ENCODE measurements around the gene ITSN1. TPM values are rescaled to one million over a fixed set of nuclear protein-coding genes. Genes with fewer than 3 reads are reported as not detected.

The ITSN1 gene
- total RNA-seq, 1 experiment from 2014 or later = 42.6 TPM

GRCh38 chr21:33931799-33932390 lies 289.6 kb downstream of the ITSN1 start:
- H3K4me1 Mint-ChIP-seq (ENCODE audit: insufficient read depth, unreplicated experiment) = peaks cover 6% of the 10 kb centered on the region
- POLR2A ChIA-PET = no interaction called here
- no peak for TF ChIP-seq CTCF (IDR thresholded peaks at IDR 0.05; ENCODE audit: unreplicated experiment)
- no peak overlapping the region for H3K4me3 Mint-ChIP-seq (ENCODE audit: unreplicated experiment)
- no TSS peak for BruUV-seq (replicated peaks)
- no peaks in the 10 kb centered on the region for H3K27me3 Mint-ChIP-seq (ENCODE audit: insufficient read depth, unreplicated experiment)
- no peaks in the 10 kb centered on the region for H3K9me3 Mint-ChIP-seq (ENCODE audit: unreplicated experiment)
- intact Hi-C loops (cut with micrococcal nuclease) = no loop called here
- H3K27ac Mint-ChIP-seq (ENCODE audit: low read depth, unreplicated experiment) = no peak overlapping the region
- no peaks in the 10 kb centered on the region for H3K36me3 Mint-ChIP-seq (ENCODE audit: insufficient read depth, unreplicated experiment)
- CTCF ChIA-PET = interaction anchor here (4.1 kb wide), 1 partner anchor 8 kb away, joined by 25 read pairs; no protein-coding TSS in a partner anchor
- no peak for DNase-seq (ENCODE audit: unreplicated experiment)

DNA sequence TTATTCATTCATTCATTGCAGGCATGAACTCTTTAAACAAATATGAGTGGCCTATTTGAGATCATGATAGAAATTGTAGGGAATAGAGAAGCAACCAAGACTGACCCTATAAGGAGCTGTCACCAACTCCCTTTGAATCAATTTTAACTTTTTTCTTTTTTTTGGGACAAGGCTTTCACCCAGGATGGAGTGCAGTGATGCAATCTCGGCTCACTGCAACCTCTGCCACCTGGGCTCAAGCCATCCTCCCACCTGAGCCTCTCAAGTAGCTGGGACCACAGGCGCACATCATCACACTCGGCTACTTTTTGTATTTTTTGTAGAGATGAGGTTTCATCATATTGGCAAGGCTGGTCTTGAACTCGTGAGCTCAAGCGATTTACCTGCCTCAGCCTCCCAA lies 290.4 kb downstream of the ITSN1 start:
- no peak overlapping the region for H3K4me3 Mint-ChIP-seq (ENCODE audit: unreplicated experiment)
- BruUV-seq (replicated peaks) = no TSS peak
- no peak for TF ChIP-seq CTCF (IDR thresholded peaks at IDR 0.05; ENCODE audit: unreplicated experiment)
- DNase-seq (ENCODE audit: unreplicated experiment) = no peak
- ChIA-PET CTCF (interaction anchor here (0.6 to 4.1 kb wide), 4 partner anchors 9 to 627 kb away, joined by 3 to 25 read pairs (median 4); no protein-coding TSS in a partner anchor), POLR2A (interaction anchor here (1.2 to 1.7 kb wide), 3 partner anchors 8 to 43 kb away, joined by 3 to 6 read pairs (median 5); no protein-coding TSS in a partner anchor)
- peaks cover 6% of the 10 kb centered on the region for H3K4me1 Mint-ChIP-seq (ENCODE audit: insufficient read depth, unreplicated experiment)
- intact Hi-C loops (cut with micrococcal nuclease) = no loop called here
- H3K27me3 Mint-ChIP-seq (ENCODE audit: insufficient read depth, unreplicated experiment) = no peaks in the 10 kb centered on the region
- no peaks in the 10 kb centered on the region for H3K36me3 Mint-ChIP-seq (ENCODE audit: insufficient read depth, unreplicated experiment)
- H3K27ac Mint-ChIP-seq (ENCODE audit: low read depth, unreplicated experiment) = no peak overlapping the region
- H3K9me3 Mint-ChIP-seq (ENCODE audit: unreplicated experiment) = no peaks in the 10 kb centered on the region

GRCh38 chr21:33936301-33937038 lies 294.2 kb downstream of the ITSN1 start:
- Mint-ChIP-seq H3K27ac (ENCODE audit: low read depth, unreplicated experiment) (no peak overlapping the region), H3K27me3 (ENCODE audit: insufficient read depth, unreplicated experiment) (no peaks in the 10 kb centered on the region), H3K9me3 (ENCODE audit: unreplicated experiment) (no peaks in the 10 kb centered on the region), H3K4me3 (ENCODE audit: unreplicated experiment) (no peak overlapping the region), H3K4me1 (ENCODE audit: insufficient read depth, unreplicated experiment) (peaks cover 12% of the 10 kb centered on the region), H3K36me3 (ENCODE audit: insufficient read depth, unreplicated experiment) (no peaks in the 10 kb centered on the region)
- ChIA-PET CTCF (interaction anchor here (1.7 kb wide), 1 partner anchor 12 kb away, joined by 11 read pairs; no protein-coding TSS in a partner anchor), POLR2A (no interaction called here)
- intact Hi-C loops (cut with micrococcal nuclease) = no loop called here
- no peak for TF ChIP-seq CTCF (IDR thresholded peaks at IDR 0.05; ENCODE audit: unreplicated experiment)
- DNase-seq (ENCODE audit: unreplicated experiment) = no peak
- BruUV-seq (replicated peaks) = no TSS peak

- no peaks in the 10 kb centered on the region for H3K9me3 Mint-ChIP-seq (ENCODE audit: unreplicated experiment)
- CTCF ChIA-PET = interaction anchor here (0.7 to 6.8 kb wide), 3 partner anchors 12 to 232 kb away, joined by 4 to 42 read pairs (median 11); no protein-coding TSS in a partner anchor
- H3K36me3 Mint-ChIP-seq (ENCODE audit: insufficient read depth, unreplicated experiment) = no peaks in the 10 kb centered on the region
- H3K27me3 Mint-ChIP-seq (ENCODE audit: insufficient read depth, unreplicated experiment) = no peaks in the 10 kb centered on the region
- H3K4me3 Mint-ChIP-seq (ENCODE audit: unreplicated experiment) = no peak overlapping the region
- BruUV-seq (replicated peaks) = no TSS peak
- H3K27ac Mint-ChIP-seq (ENCODE audit: low read depth, unreplicated experiment) = no peak overlapping the region
- POLR2A ChIA-PET = interaction anchor here (0.8 to 2.6 kb wide), 2 partner anchors 10 to 140 kb away, joined by 3 to 14 read pairs; no protein-coding TSS in a partner anchor
- DNase-seq (ENCODE audit: unreplicated experiment) = no peak
- no peak for TF ChIP-seq CTCF (IDR thresholded peaks at IDR 0.05; ENCODE audit: unreplicated experiment)
- peaks cover 9% of the 10 kb centered on the region for H3K4me1 Mint-ChIP-seq (ENCODE audit: insufficient read depth, unreplicated experiment)
- intact Hi-C loops (cut with micrococcal nuclease) = no loop called here
These were observed 294.8 kb downstream of the ITSN1 start for GRCh38 chr21:33937146-33937545.

Measured in MCF 10A (cell line).